GM18499 (cell line): ENCODE data around the gene EHD1.
A peak's percentile ranks its signal among the peaks of the same experiment; 100 is the strongest.
"Not testable (repeated sequence)": the region's sequence is repeated elsewhere in the genome, so short reads cannot be mapped to it uniquely, and the experiment has no call there.

Source experiments
- ATAC-seq: cut with Tn5 transposase; IDR thresholded peaks from one replicate; pipeline ENCODE4 v1.9.1; 2021; ENCODE audit warnings: moderate number of reproducible peaks; ENCODE audit not compliant: insufficient read depth, unreplicated experiment

Gene EHD1

DNA sequence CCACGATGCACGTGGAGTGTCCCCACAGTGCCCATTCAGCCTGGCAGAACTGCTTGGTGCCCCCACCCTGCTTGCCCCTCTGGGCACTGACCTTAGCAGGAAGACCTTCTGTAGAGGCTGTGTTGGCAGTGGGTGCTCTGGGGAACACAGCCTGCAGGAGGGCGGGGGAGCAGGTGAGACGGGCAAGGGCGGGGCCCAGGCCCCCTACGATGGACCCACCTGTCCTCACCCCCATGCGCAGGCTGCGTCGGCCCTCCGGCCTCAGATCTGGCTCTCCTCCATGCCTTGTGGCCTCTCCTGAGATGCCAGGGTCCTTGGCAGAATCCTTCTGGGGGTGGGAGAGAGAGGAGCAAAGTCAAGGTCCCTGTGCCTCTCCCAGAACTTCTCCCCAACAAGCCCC lies 44.9 kb downstream of the EHD1 start:
- ATAC-seq: no peak

DNA sequence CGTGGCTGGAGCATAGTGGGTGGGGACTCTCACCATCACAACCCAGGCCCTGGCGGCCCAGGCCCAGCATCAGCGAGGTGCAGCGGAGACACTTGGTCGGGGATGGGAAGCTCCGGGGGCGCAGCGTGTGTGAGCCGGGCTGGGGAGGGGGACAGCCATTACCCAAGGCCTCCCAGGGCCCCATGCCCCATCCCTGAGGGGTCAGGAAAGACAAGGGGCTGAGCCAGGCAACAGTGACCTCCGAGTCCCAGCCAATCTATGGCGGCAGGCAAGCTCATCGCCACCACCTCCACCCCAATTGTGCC lies 45.3 kb downstream of the EHD1 start:
- no peak for ATAC-seq

DNA sequence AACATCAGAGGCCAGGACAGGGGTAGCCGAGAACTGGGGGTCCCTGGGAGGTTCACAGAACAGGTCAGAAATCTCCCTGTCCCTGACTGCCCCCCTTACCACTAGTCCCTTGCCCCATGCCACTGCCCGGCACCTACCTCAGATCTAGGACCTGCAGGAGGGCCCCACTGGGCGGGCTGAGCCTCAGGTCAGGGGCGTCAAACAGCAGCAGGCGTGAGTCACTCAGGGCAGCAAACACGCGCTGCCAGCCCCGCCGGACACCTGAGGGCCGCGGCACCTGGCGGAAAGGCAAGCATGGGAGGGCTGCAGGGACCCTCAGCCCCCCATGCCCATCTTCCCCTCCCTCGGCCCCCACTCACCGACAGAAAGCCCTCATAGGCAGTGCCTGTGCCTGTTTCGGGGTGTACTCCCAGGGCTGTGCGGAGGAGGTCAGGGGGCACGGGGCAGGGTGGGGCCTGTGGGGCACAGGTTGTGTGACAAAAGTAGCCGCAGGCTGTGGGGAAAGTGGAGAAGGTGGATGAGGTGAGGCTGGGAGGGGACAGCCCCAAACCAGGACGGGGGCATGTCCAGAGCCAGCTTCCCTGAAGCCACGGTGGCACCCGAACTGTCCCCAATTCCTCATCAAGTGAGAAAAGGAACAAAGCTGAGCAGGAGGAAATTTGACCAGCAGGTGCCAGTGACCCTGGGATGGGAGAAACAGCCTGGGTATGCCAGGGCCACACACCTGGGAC lies 45.8 kb downstream of the EHD1 start:
- no peak for ATAC-seq

DNA sequence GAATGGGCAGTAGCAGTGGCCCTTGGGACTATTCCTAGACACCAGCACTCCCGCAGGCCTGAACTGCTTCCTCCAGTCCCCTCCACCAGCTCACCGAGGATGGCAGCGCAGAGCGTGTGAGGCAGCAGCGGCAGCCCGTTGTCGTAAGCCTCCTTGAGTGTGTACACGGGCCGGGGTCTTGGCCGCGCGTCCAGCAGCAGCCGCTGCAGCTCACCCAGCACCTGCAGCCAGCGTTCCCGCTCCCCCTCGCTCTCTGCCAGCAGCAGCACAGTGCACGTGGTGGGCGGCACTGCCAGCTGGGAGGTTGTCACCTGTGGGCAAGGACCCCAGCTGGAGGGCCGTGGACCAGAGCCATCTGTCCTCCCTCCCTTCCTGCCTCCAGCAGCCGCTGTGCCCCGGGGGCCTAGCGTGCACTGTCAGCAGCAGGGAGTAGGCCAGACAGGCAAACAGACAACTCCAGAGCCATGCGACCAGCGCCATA lies 47.0 kb downstream of the EHD1 start:
- ATAC-seq: no peak

DNA sequence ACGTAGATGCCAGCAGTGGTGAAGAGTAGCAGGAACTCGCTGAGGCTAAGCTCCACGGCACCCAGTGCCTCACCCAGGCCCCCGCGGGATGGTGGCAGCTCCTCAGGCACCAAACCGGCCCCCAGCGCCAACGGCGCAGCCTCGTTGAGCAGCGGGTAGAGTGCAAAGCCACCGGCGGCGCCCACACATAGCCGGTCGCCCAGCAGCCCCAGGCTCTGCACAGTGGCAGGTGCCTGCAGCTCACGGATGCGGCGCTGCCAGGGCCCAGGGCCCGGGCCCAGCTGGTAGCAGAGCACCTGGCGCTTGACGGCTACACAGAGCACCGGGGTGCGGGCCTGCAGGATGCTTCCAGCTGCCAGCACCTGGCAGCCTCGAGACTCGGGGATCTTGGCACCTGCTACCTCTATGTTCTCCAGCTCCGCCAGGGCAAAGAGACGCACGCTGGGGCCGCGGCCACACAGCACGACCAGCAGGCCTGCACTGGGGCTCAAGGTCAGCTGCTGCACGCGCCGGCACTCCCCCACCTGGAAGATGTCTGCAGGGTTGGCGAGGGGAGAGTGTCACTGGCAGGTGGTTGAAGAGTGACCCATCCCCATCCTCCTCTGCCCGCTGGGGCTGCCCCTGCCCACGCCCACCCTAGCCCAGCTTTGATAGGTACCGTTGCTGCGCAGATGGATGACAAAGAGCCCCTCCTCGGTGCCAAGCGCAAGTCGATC lies 48.7 kb downstream of the EHD1 start:
- no peak for ATAC-seq

DNA sequence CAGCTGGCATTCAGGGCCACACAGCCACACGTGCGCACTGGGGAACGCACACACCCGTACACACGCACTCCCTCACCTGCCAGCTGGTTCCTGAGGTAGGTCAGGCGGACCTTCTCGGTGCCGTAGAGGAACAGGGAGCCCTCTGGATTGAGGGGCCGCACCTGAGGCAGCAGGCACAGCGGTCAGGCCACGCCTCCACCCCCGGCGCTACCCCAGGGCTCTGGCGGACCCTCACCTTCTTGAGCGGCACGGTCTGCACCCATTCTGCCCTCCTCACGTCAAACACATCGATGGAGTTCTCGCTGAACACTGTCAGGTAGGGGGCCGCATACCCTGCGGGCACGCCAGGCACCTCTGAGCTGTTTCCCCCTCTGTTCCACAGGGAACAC lies 51.0 kb downstream of the EHD1 start:
- ATAC-seq: no peak

DNA sequence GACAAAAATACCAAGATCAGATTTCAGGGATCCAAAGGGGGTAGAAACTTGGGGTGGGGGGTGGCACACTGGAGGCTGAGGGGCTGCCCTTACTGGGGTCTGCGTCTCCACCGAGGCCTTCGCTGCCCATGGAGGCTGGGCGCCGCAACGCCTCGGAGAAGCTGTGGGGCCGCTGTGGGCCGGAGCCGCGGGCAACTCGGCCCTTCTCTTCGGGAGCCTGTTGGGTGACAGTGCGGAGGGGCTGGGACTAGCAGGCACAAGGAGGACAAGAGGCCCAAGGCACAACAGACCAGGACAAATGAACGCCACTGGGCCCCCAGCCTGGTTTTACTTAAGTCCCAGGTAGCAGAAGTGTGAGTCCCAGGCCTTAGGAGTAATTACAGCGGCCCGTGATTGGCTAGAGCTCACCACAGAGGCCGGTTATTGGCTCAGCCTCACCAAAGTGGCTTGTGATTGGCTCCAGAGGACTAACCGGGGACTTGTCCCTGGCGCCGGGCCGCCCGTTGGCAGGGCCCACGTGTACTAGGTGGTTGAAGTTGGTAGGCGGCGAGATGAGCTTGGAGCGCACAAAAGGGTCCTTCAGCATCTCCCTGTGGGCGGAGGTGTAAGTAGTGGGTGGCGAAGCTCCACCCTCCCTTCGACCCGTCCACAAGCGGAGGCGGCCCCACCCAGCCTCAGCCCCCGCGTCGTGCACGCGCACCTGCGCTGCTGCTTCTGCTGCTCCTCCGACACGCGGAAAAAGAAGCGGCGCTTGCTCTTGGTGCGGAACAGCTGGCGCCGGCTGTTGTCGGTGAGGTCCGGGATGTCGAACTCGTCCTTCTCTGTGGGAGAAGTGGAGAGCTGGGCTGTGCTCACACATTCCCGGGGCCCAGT lies 51.6 kb downstream of the EHD1 start:
- ATAC-seq: no peak

DNA sequence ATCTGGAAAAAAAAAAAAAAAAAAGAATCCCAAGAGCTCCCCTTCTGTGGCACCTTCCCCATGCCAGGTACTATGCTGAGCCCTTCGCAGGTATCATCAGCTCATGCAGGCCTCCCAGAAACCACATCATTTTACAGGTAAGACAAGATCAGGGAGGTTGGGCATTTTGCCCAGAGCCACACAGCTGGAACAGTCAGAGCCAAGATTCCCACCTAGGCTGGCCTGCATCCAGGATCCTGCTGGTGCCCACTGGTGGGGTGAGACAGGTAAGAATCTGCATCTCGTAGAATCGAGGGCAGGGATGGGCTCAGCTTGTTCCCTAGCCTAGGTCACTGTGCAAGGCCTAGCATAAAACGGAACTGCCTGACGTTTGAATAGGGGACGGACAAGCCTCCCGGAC lies 52.4 kb downstream of the EHD1 start:
- ATAC-seq: no peak

DNA sequence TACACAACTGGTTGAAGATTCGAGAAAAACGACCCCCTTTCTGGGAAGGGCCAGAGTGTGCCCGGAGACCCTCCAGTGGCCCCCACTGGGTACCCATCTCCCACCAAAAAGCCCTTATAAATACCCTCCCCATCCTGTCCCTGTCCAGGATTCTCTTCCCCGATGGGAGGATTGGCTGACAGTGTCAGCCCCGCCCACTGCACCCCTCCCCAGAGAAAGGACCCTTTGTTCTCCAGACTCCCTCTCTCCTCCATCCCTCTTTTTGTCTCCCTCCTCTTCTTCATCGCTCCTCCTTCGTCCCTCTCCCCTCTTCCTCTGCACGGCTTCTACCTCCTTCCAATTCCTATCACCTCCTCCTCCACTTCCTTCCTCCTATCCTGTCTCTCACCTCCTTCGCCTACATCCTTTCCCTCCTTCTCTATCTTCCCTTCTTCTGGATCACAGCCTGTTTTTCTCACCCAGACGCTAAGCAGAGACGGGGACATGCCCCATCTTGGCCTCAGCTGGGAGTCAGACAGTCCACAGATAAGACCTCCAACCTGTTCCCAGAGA lies 54.8 kb downstream of the EHD1 start:
- no peak for ATAC-seq

DNA sequence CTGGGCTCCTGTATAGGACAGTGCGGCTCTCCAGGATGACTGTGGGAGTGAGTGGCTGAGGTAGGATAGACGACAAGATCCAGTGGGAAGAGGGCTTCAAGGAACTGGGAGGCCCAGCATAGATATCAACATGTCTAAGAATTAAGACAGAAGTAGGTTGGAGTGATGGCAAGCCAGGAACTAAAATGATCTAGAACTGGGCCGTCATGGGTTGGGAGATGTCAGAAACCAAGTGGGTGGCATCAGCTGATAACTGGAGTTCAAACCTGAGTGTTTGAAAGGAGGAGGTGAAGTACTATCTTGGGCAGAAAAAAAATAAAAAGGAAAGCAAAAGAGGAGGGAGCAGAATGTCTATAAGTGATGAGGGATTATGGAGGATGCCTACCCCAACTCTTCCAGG lies 60.9 kb downstream of the EHD1 start:
- ATAC-seq: no peak

DNA sequence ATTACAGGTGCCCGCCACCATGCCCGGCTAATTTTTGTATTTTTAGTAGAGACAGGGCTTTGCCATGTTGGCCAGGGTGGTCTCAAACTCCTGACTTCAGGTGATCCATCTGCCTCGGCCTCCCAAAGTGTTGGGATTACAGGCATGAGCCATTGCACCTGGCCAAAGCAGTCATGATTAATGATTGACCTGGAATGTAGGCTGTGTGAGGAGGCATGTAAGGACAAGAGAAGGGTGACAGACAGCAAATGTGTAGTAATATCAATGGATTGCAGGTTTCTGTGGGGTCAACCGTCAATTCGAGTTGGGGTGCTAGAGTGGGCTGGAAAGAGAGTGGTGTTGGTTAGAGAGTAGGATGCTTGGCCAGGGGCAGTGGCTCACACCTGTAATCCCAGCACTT lies 63.0 kb downstream of the EHD1 start:
- ATAC-seq: not testable (repeated sequence)

DNA sequence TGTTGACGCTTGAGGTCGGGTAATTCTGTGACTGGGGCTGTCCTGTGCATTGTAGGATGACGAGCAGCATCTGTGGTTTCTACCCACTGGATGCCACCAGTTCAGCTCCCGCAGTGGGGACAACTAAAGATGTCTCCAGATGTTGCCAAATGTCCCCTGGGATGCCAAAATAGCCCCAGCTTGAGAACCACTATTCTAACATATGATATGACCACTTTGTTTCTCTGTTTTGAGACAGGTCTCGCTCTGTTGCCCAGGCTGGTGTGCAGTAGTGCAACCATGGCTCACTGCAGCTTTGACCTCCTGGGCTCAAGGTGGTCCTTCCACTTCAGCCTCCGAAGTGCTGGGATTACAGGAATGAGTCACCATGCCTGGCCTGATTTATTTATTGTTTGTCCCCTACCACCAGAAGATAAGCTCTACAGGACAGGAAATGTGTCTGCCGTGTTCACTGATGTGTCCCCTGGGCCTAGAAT lies 63.7 kb downstream of the EHD1 start:
- peak; percentile 51 for ATAC-seq

DNA sequence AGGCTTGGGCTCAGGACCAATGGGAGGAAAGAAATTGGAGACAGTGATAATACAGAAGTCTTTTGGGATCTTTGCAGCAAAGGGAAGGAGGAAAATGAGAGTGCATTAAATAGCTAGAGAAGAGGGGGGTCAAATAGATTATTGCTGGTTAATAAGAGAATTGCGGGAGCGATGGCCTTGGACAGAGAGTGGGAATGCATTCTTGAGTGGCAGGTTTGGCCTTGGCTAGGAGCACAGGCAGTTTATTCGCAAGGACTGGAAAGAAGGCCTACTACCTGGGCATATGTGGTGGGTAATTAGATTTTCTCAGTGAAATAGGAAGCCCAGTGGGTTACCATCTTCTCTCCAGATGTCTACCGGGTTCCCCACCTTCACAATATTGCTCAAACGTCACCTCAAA lies 64.6 kb downstream of the EHD1 start:
- no peak for ATAC-seq

DNA sequence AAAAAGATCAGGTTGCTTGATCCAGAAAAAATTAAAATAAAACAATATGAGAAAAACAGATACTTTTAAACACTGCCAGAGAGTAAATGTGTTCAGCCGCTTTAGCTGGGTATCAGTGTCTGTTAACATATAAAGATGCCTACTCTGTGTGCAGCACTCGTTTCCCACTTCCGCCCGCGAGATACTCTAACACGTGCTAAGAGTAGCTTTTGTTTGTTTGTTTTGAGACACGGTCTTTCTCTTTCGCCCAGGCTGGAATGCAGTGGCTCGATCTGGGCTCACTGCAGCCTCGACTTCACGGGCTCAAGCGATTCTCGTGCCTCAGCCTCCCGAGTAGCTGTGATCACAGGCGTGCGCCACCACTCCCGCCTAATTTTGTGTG lies 67.5 kb downstream of the EHD1 start:
- no peak for ATAC-seq

DNA sequence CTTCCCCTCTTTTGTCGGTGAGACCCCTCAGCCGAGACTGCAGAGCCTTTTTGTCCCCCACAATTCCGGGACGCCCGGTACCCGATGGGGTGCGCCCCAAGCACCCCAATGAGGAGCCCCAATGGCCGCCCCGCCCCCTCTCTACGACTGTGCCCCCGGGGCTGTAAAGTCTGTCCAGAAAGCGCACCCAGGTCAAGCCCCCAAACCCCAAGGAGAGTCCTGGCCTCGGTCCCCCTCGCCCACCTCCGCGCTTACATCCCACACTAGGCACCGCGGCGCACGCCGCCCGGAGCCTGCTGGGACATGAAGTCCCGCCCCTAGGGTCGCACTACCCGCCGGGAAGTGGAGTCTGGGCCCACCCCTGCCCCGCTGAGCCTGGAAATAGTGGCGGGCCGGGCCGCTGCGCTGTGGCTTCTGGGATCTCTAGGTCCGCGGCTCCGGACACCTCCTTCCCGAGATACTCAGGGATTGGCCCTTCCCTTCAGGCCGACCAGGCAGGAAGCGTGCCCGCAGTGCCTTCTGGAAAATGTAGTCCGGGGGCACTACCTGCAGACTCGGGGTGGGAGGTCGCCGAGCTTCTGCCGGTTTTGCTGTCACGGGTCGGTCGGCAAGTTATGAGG lies 68.0 kb downstream of the EHD1 start, which contains the start of gene MEN1:
Gene MEN1 (minus strand): TSS at position 281 of the 620 bp plus-strand sequence. CDS start 442 bp downstream, outside the sequence.
- ATAC-seq: no peak

DNA sequence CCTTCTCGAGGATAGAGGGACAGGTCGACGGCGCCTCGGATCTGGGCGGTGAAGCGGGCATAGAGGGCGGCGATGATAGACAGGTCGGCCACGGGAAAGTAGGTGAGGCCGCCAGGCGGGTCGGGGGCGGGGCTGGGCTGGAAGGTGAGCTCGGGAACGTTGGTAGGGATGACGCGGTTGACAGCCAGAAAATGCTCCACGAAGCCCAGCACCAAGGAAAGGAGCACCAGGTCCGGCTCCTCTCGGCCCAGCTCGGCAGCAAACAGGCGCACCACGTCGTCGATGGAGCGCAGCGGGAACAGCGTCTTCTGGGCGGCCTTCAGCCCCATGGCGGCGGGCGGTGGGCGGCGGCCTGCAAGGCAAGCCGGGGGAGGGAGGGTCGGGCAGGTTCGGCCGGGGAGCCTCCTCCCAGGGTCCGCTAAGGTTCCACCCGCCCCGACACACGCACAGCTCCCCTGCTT lies 68.6 kb downstream of the EHD1 start:
- ATAC-seq: no peak

DNA sequence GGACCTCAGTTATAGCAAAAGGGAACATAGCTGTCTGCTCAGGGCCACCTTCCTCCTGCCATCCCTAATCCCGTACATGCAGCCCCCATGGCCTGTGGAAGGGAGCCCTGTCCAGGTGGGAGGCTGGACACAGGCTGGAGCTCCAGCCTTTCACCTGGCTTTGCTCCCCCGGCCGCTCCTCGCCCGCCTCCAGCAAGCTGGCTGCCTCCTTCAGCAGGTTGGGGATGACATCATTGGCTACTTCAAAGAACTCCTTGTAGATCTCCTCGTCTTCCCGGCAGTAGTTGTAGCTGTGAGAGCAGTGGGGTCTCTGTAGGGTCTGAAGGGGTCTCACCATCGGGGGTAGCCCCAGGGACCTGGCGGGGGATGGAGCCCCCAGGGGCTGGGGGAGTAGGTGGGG lies 72.9 kb downstream of the EHD1 start:
- no peak for ATAC-seq

DNA sequence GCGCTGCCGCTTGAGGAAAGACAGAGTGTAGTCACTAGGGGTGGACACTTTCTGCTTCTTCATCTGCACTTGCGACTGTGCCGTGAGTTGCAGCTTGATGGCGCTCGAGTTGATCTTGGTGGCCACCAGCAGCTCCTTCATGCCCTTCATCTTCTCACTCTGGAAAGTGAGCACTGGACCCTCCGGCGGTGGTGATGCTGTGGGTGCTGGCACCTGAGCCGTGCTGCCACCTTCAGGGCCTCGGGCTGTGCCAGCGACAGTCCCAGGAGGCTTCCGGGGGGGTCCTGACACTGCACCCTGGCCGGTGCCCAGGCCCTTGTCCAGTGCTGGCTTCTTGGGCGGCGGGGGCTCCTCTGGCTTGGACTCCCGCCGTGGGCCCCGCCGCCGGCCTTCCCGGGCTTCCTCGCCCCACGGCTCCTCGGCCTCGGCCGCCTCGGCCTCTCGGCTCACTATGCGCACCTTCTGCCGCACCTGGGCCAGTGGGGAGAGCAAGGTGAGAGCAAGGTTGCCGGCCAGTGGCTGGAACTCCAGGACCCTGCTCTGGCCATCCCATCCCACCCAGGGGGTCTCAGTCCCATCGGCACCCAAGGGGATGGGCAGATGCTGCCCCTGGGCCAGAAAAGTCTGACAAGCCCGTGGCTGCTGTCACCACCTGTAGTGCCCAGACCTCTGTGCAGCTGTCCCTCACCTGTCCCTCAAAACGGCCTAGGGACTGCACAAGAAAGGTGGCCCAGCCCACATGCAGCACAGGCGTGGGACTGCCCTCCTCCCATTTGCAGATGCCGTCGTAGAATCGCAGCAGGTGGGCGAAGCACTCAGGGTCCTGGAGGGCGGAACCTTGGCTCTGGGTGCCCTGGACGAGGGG lies 73.8 kb downstream of the EHD1 start:
- no peak for ATAC-seq

DNA sequence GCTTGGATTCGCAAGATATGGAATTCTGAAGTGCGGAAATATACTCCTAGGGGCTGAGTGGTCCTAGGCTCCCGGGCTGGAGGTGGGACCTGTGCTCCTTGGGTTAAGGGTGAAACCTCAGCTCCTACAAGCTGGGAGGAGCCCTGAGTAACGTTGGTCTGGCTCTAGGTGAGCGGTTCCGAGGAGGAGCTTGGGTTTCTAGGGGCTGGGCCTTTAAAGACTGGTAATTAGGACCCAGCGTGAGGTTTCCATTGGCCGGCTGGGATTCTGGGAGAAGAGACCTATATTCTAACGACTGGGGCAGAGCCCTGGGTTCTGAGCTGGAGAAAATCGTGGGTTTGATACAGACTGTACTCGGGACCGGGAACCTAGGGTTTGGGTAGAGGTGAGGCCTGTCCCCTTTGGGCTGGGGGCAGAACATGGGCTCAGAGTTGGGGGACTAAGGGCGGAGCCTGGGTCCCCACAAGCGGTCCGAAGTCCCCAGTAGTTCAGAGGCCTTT lies 74.5 kb downstream of the EHD1 start:
- ATAC-seq: no peak
